Measurements from ENCODE around the gene CCDC28B. TPM values are rescaled to one million over a fixed set of nuclear protein-coding genes. Genes with fewer than 3 reads are reported as not detected.

The CCDC28B gene
- total and polyA plus RNA-seq, 9 donors = 2.3 to 9.4 (median 6.2) TPM

GRCh38 chr1:32195531-32195930 lies 4.9 kb upstream of the CCDC28B start:
- no peak for DNase-seq
- no peaks in the 10 kb centered on the region for H3K27me3 ChIP-seq
- no peaks in the 10 kb centered on the region for H3K9me3 ChIP-seq
- H3K4me3 ChIP-seq = no peak overlapping the region
- no peak overlapping the region for H3K27ac ChIP-seq
- H3K36me3 ChIP-seq = no peaks in the 10 kb centered on the region
- H3K4me1 ChIP-seq (ENCODE audit: insufficient read depth) = peaks cover 5% of the 10 kb centered on the region
- intact Hi-C loops (cut with DNase I) = no loop called here
- TF ChIP-seq POLR2A (IDR thresholded peaks at IDR 0.05) = no peak
- TF ChIP-seq, protein P1, sequence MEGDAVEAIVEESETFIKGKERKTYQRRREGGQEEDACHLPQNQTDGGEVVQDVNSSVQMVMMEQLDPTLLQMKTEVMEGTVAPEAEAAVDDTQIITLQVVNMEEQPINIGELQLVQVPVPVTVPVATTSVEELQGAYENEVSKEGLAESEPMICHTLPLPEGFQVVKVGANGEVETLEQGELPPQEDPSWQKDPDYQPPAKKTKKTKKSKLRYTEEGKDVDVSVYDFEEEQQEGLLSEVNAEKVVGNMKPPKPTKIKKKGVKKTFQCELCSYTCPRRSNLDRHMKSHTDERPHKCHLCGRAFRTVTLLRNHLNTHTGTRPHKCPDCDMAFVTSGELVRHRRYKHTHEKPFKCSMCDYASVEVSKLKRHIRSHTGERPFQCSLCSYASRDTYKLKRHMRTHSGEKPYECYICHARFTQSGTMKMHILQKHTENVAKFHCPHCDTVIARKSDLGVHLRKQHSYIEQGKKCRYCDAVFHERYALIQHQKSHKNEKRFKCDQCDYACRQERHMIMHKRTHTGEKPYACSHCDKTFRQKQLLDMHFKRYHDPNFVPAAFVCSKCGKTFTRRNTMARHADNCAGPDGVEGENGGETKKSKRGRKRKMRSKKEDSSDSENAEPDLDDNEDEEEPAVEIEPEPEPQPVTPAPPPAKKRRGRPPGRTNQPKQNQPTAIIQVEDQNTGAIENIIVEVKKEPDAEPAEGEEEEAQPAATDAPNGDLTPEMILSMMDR (IDR thresholded peaks at IDR 0.05) = no peak
- TF ChIP-seq EP300 (IDR thresholded peaks at IDR 0.05) = no peak
- 79 to 82% (median 81%) methylated on average over 3 of the region's 3 CpGs for WGBS, 3 donors

GRCh38 chr1:32195972-32196823 lies 4.2 kb upstream of the CCDC28B start:
- Histone ChIP-seq H3K36me3 (no peaks in the 10 kb centered on the region), H3K27ac (no peak overlapping the region), H3K4me3 (no peak overlapping the region), H3K4me1 (ENCODE audit: insufficient read depth) (peaks cover 5% of the 10 kb centered on the region), H3K27me3 (no peaks in the 10 kb centered on the region), H3K9me3 (no peaks in the 10 kb centered on the region)
- TF ChIP-seq EP300 (IDR thresholded peaks at IDR 0.05) (no peak), POLR2A (IDR thresholded peaks at IDR 0.05) (no peak)
- TF ChIP-seq, protein P1 (IDR thresholded peaks at IDR 0.05) = no peak
- no peak for DNase-seq
- intact Hi-C loops (cut with DNase I) = no loop called here

DNA sequence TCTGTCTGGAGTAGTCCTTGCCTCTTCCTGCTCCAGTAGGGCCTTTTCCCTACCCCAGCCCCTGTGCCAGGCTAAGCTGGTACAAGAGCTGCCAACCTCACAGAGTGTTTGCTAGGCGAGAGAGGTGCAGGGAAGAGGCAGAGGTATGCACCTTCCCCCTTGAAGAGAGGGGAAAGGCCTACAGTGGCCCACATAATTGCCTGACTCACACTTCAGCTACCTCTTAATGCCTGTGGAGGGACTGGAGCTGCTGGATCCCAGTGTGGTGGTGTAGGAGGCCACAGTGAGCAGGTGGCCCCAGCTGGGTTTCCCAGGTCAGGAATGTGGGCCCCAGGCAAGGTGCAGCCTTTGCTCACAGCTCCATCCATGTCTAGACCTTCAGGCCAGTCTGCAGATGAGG lies 3.3 kb upstream of the CCDC28B start:
- H3K27me3 ChIP-seq = no peaks in the 10 kb centered on the region
- intact Hi-C loops (cut with DNase I) = no loop called here
- peaks cover 12% of the 10 kb centered on the region for H3K4me1 ChIP-seq (ENCODE audit: insufficient read depth)
- no peaks in the 10 kb centered on the region for H3K9me3 ChIP-seq
- H3K4me3 ChIP-seq = no peak overlapping the region
- no peak overlapping the region for H3K27ac ChIP-seq
- H3K36me3 ChIP-seq = no peaks in the 10 kb centered on the region
- DNase-seq = no peak
- 77 to 93% (median 82%) methylated on average over 1 of the region's 1 CpG for WGBS, 3 donors
- no peak for TF ChIP-seq EP300 (IDR thresholded peaks at IDR 0.05)
- no peak for TF ChIP-seq POLR2A (IDR thresholded peaks at IDR 0.05)
- TF ChIP-seq, protein P1 (IDR thresholded peaks at IDR 0.05) = no peak

- Histone ChIP-seq H3K9me3 (no peaks in the 10 kb centered on the region), H3K4me1 (ENCODE audit: insufficient read depth) (peaks cover 12% of the 10 kb centered on the region), H3K27me3 (no peaks in the 10 kb centered on the region), H3K36me3 (no peaks in the 10 kb centered on the region), H3K27ac (no peak overlapping the region), H3K4me3 (no peak overlapping the region)
- 37 to 50% (median 39%) methylated on average over 6 of the region's 6 CpGs for WGBS, 3 donors
- intact Hi-C loops (cut with DNase I) = no loop called here
- no peak for TF ChIP-seq EP300 (IDR thresholded peaks at IDR 0.05)
- TF ChIP-seq, protein P1 (IDR thresholded peaks at IDR 0.05) = no peak
- TF ChIP-seq POLR2A (IDR thresholded peaks at IDR 0.05) = no peak
- DNase-seq = no peak
Measured at GRCh38 chr1:32197837-32198236, 2.6 kb upstream of the CCDC28B start.

Measured in ovary (tissue), 9 donors.